ENCODE results near the gene TNK2. TPM values are rescaled to one million over a fixed set of nuclear protein-coding genes. Genes with fewer than 3 reads are reported as not detected.
A peak's percentile ranks its signal among the peaks of the same experiment; 100 is the strongest.
"Not testable (repeated sequence)": the region's sequence is repeated elsewhere in the genome, so short reads cannot be mapped to it uniquely, and the experiment has no call there.

The TNK2 gene
- polyA plus RNA-seq, 4 donors: 6.7 to 32.8 (median 16.2) TPM

GRCh38 chr3:195875482-195876236 is 32.7 kb downstream of the TNK2 start:
- Histone ChIP-seq H3K36me3 (ENCODE audit: control insufficient read depth in 3 of 3, insufficient read depth in 2 of 3, low read depth in 1 of 3, low read length in 3 of 3) (peaks cover 0 to 80% (median 0%) of the 10 kb centered on the region in 3 donors), H3K9me3 (ENCODE audit: control insufficient read depth in 2 of 2, insufficient read depth in 1 of 2, low read depth in 1 of 2, low read length in 1 of 2) (no peaks in the 10 kb centered on the region), H3K27me3 (ENCODE audit: control insufficient read depth in 3 of 3, insufficient read depth in 3 of 3, low read length in 3 of 3) (no peaks in the 10 kb centered on the region), H3K27ac (ENCODE audit: low read depth in 1 of 3, low read length in 2 of 3) (no peak overlapping the region), H3K4me3 (ENCODE audit: low read depth in 1 of 3, low read length in 3 of 3) (no peak overlapping the region), H3K4me1 (ENCODE audit: control insufficient read depth in 3 of 3, insufficient read depth in 2 of 3, low read depth in 1 of 3, low read length in 2 of 3) (peaks cover 0 to 17% (median 0%) of the 10 kb centered on the region in 3 donors)
- WGBS, 3 donors: 93 to 95% (median 94%) methylated on average over 33 to 35 of the region's 35 CpGs
- DNase-seq (no peak), FAIRE-seq (no peak)

- H3K27ac ChIP-seq (ENCODE audit: low read depth in 1 of 3, low read length in 2 of 3): no peak overlapping the region
- peaks cover 0 to 85% (median 0%) of the 10 kb centered on the region in 3 donors for H3K36me3 ChIP-seq (ENCODE audit: control insufficient read depth in 3 of 3, insufficient read depth in 2 of 3, low read depth in 1 of 3, low read length in 3 of 3)
- H3K4me1 ChIP-seq (ENCODE audit: control insufficient read depth in 3 of 3, insufficient read depth in 2 of 3, low read depth in 1 of 3, low read length in 2 of 3): peaks cover 0 to 17% (median 0%) of the 10 kb centered on the region in 3 donors
- WGBS, 3 donors: 62 to 87% (median 77%) methylated on average over 23 to 26 of the region's 26 CpGs
- DNase-seq: peak in 1 of 2 donors; percentile 36
- H3K4me3 ChIP-seq (ENCODE audit: low read depth in 1 of 3, low read length in 3 of 3): no peak overlapping the region
- no peak for FAIRE-seq
- H3K9me3 ChIP-seq (ENCODE audit: control insufficient read depth in 2 of 2, insufficient read depth in 1 of 2, low read depth in 1 of 2, low read length in 1 of 2): no peaks in the 10 kb centered on the region
- no peaks in the 10 kb centered on the region for H3K27me3 ChIP-seq (ENCODE audit: control insufficient read depth in 3 of 3, insufficient read depth in 3 of 3, low read length in 3 of 3)
Measured at GRCh38 chr3:195873971-195874370, 34.4 kb downstream of the TNK2 start.

GRCh38 chr3:195873281-195873887 is 35.0 kb downstream of the TNK2 start:
- Histone ChIP-seq H3K4me1 (ENCODE audit: control insufficient read depth in 3 of 3, insufficient read depth in 2 of 3, low read depth in 1 of 3, low read length in 2 of 3) (peaks cover 0 to 17% (median 0%) of the 10 kb centered on the region in 3 donors), H3K4me3 (ENCODE audit: low read depth in 1 of 3, low read length in 3 of 3) (no peak overlapping the region), H3K36me3 (ENCODE audit: control insufficient read depth in 3 of 3, insufficient read depth in 2 of 3, low read depth in 1 of 3, low read length in 3 of 3) (peaks cover 0 to 85% (median 0%) of the 10 kb centered on the region in 3 donors), H3K27me3 (ENCODE audit: control insufficient read depth in 3 of 3, insufficient read depth in 3 of 3, low read length in 3 of 3) (no peaks in the 10 kb centered on the region), H3K27ac (ENCODE audit: low read depth in 1 of 3, low read length in 2 of 3) (no peak overlapping the region), H3K9me3 (ENCODE audit: control insufficient read depth in 2 of 2, insufficient read depth in 1 of 2, low read depth in 1 of 2, low read length in 1 of 2) (no peaks in the 10 kb centered on the region)
- DNase-seq (no peak), FAIRE-seq (no peak)
- WGBS, 3 donors: 89 to 92% (median 92%) methylated on average over 34 to 38 of the region's 38 CpGs

GRCh38 chr3:195872800-195873199 is 35.6 kb downstream of the TNK2 start:
- no peaks in the 10 kb centered on the region for H3K27me3 ChIP-seq (ENCODE audit: control insufficient read depth in 3 of 3, insufficient read depth in 3 of 3, low read length in 3 of 3)
- DNase-seq (no peak), FAIRE-seq (no peak)
- H3K4me1 ChIP-seq (ENCODE audit: control insufficient read depth in 3 of 3, insufficient read depth in 2 of 3, low read depth in 1 of 3, low read length in 2 of 3): peaks cover 0 to 17% (median 0%) of the 10 kb centered on the region in 3 donors
- peaks cover 0 to 83% (median 0%) of the 10 kb centered on the region in 3 donors for H3K36me3 ChIP-seq (ENCODE audit: control insufficient read depth in 3 of 3, insufficient read depth in 2 of 3, low read depth in 1 of 3, low read length in 3 of 3)
- no peak overlapping the region for H3K27ac ChIP-seq (ENCODE audit: low read depth in 1 of 3, low read length in 2 of 3)
- WGBS, 3 donors: 88 to 97% (median 95%) methylated on average over 14 to 16 of the region's 16 CpGs
- H3K4me3 ChIP-seq (ENCODE audit: low read depth in 1 of 3, low read length in 3 of 3): no peak overlapping the region
- H3K9me3 ChIP-seq (ENCODE audit: control insufficient read depth in 2 of 2, insufficient read depth in 1 of 2, low read depth in 1 of 2, low read length in 1 of 2): no peaks in the 10 kb centered on the region

GRCh38 chr3:195872097-195872496 is 36.3 kb downstream of the TNK2 start:
- no peak overlapping the region for H3K27ac ChIP-seq (ENCODE audit: low read depth in 1 of 3, low read length in 2 of 3)
- no peaks in the 10 kb centered on the region for H3K9me3 ChIP-seq (ENCODE audit: control insufficient read depth in 2 of 2, insufficient read depth in 1 of 2, low read depth in 1 of 2, low read length in 1 of 2)
- 93 to 97% (median 96%) methylated on average over 18 to 28 of the region's 28 CpGs for WGBS, 3 donors
- no peaks in the 10 kb centered on the region for H3K27me3 ChIP-seq (ENCODE audit: control insufficient read depth in 3 of 3, insufficient read depth in 3 of 3, low read length in 3 of 3)
- H3K4me1 ChIP-seq (ENCODE audit: control insufficient read depth in 3 of 3, insufficient read depth in 2 of 3, low read depth in 1 of 3, low read length in 2 of 3): peaks cover 0 to 12% (median 0%) of the 10 kb centered on the region in 3 donors
- peaks cover 0 to 83% (median under 1%) of the 10 kb centered on the region in 3 donors for H3K36me3 ChIP-seq (ENCODE audit: control insufficient read depth in 3 of 3, insufficient read depth in 2 of 3, low read depth in 1 of 3, low read length in 3 of 3)
- H3K4me3 ChIP-seq (ENCODE audit: low read depth in 1 of 3, low read length in 3 of 3): no peak overlapping the region
- no peak for FAIRE-seq
- DNase-seq: no peak

- not testable (repeated sequence) for DNase-seq; H3K4me1 ChIP-seq (ENCODE audit: control insufficient read depth in 3 of 3, insufficient read depth in 2 of 3, low read depth in 1 of 3, low read length in 2 of 3); H3K4me3 ChIP-seq (ENCODE audit: low read depth in 1 of 3, low read length in 3 of 3); FAIRE-seq; H3K9me3 ChIP-seq (ENCODE audit: control insufficient read depth in 2 of 2, insufficient read depth in 1 of 2, low read depth in 1 of 2, low read length in 1 of 2); H3K27ac ChIP-seq (ENCODE audit: low read depth in 1 of 3, low read length in 2 of 3); H3K27me3 ChIP-seq (ENCODE audit: control insufficient read depth in 3 of 3, insufficient read depth in 3 of 3, low read length in 3 of 3)
- H3K36me3 ChIP-seq (ENCODE audit: control insufficient read depth in 3 of 3, insufficient read depth in 2 of 3, low read depth in 1 of 3, low read length in 3 of 3): peaks cover 0 to 86% (median 2%) of the 10 kb centered on the region in 3 donors
- WGBS, 3 donors: 94 to 97% (median 94%) methylated on average over 3 of the region's 3 CpGs
Measured at GRCh38 chr3:195871686-195872085, 36.7 kb downstream of the TNK2 start.

- Histone ChIP-seq H3K27me3 (ENCODE audit: control insufficient read depth in 3 of 3, insufficient read depth in 3 of 3, low read length in 3 of 3) (no peaks in the 10 kb centered on the region), H3K4me3 (ENCODE audit: low read depth in 1 of 3, low read length in 3 of 3) (no peak overlapping the region), H3K36me3 (ENCODE audit: control insufficient read depth in 3 of 3, insufficient read depth in 2 of 3, low read depth in 1 of 3, low read length in 3 of 3) (peaks cover 0 to 87% (median 2%) of the 10 kb centered on the region in 3 donors), H3K4me1 (ENCODE audit: control insufficient read depth in 3 of 3, insufficient read depth in 2 of 3, low read depth in 1 of 3, low read length in 2 of 3) (peaks cover 0 to under 1% (median 0%) of the 10 kb centered on the region in 3 donors), H3K27ac (ENCODE audit: low read depth in 1 of 3, low read length in 2 of 3) (no peak overlapping the region), H3K9me3 (ENCODE audit: control insufficient read depth in 2 of 2, insufficient read depth in 1 of 2, low read depth in 1 of 2, low read length in 1 of 2) (no peaks in the 10 kb centered on the region)
- WGBS, 3 donors: 91 to 94% (median 94%) methylated on average over 11 to 12 of the region's 12 CpGs
- no peak for FAIRE-seq
- no peak for DNase-seq
Measured at GRCh38 chr3:195870937-195871336, 37.4 kb downstream of the TNK2 start.

GRCh38 chr3:195870442-195870841 is 37.9 kb downstream of the TNK2 start:
- no peak overlapping the region for H3K4me3 ChIP-seq (ENCODE audit: low read depth in 1 of 3, low read length in 3 of 3)
- H3K27ac ChIP-seq (ENCODE audit: low read depth in 1 of 3, low read length in 2 of 3): no peak overlapping the region
- WGBS, 3 donors: 62 to 78% (median 69%) methylated on average over 7 of the region's 7 CpGs
- DNase-seq (peak in 1 of 2 donors; percentile 71), FAIRE-seq (no peak)
- no peaks in the 10 kb centered on the region for H3K27me3 ChIP-seq (ENCODE audit: control insufficient read depth in 3 of 3, insufficient read depth in 3 of 3, low read length in 3 of 3)
- no peaks in the 10 kb centered on the region for H3K9me3 ChIP-seq (ENCODE audit: control insufficient read depth in 2 of 2, insufficient read depth in 1 of 2, low read depth in 1 of 2, low read length in 1 of 2)
- no peaks in the 10 kb centered on the region for H3K4me1 ChIP-seq (ENCODE audit: control insufficient read depth in 3 of 3, insufficient read depth in 2 of 3, low read depth in 1 of 3, low read length in 2 of 3)
- H3K36me3 ChIP-seq (ENCODE audit: control insufficient read depth in 3 of 3, insufficient read depth in 2 of 3, low read depth in 1 of 3, low read length in 3 of 3): peaks cover 0 to 87% (median 2%) of the 10 kb centered on the region in 3 donors

Measured in small intestine (tissue), 7 donors.